Measurements from ENCODE around the gene SGSM2.
"Not testable (repeated sequence)": the region's sequence is repeated elsewhere in the genome, so short reads cannot be mapped to it uniquely, and the experiment has no call there.

SGSM2 gene

DNA sequence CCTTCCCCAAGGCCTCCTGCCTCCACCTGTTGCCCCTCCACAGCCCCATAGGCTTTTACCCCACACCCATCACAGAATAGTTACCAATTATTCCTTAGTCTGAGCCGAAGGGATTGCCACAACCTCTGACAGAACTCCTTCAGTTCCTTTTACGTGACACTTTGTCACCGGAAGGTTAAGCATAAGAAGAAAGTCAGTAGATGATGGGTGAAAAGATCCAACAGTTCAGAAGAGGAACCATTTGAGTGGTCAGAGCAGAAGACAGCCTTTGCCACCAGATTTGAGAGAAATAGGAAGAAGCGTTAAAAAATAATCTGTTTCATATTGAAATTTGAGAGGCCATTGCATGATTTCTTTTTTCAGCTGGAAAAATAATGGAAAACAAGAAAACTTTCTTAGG, 32.4 kb upstream of the SGSM2 start:
- H3K9ac ChIP-seq (ENCODE audit: low read depth in 1 of 2, low read length in 2 of 2): no peak overlapping the region
- no peaks in the 10 kb centered on the region for H3K27me3 ChIP-seq (ENCODE audit: control insufficient read depth in 2 of 2, insufficient read depth in 2 of 2, low read length in 2 of 2)
- H3K27ac ChIP-seq (ENCODE audit: low read depth in 2 of 2, low read length in 2 of 2): no peak overlapping the region
- peaks cover 3 to 4% of the 10 kb centered on the region in 2 donors for H3K36me3 ChIP-seq (ENCODE audit: control insufficient read depth in 2 of 2, insufficient read depth in 2 of 2, low read length in 2 of 2)
- H3K9me3 ChIP-seq (ENCODE audit: control insufficient read depth in 2 of 2, low read length in 2 of 2): no peaks in the 10 kb centered on the region
- no peak overlapping the region for H3K4me3 ChIP-seq (ENCODE audit: low read length in 2 of 2)
- H3K4me1 ChIP-seq (ENCODE audit: control insufficient read depth in 2 of 2, insufficient read depth in 2 of 2, low read length in 2 of 2): peaks cover 4 to 10% of the 10 kb centered on the region in 2 donors

DNA sequence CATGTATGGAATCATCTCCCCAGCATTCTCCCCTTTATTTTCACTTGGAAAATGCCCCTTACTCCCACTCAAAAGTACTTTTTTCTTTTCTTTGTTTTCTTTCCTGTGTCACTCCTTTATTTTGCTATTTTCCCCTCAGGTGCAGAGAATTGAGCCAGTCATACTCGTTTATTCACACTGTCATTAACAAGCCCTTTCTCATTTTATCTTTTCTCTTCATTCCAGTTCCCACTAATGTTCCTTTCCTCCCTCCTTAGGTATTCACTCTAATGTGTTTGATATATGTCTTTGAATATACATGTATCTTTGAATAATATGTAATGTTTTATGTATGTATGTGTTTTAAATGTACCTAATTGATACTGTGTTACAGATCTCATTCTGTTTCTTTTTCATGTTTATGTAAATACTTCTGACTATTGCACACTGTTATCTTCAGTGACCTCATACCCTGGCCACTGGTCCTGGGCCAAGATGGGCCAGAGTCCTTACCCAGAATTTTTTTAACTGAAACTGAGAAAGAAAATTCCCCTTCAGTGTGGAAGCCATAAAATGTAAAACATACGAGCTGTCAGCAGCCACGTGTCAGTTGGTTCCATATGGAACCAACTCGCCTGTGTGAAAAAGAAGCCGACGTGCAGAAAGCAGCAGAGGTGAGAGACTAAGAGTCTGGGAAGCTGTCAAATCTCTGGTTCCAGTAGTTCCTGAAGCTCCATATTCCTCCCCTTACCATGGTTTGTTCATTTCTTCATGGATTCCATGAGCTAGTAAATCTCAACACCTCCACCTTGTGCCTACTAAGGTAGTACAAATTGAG, 27.8 kb upstream of the SGSM2 start:
- no peak overlapping the region for H3K27ac ChIP-seq (ENCODE audit: low read depth in 2 of 2, low read length in 2 of 2)
- H3K36me3 ChIP-seq (ENCODE audit: control insufficient read depth in 2 of 2, insufficient read depth in 2 of 2, low read length in 2 of 2): no peaks in the 10 kb centered on the region
- no peak overlapping the region for H3K4me3 ChIP-seq (ENCODE audit: low read length in 2 of 2)
- no peak overlapping the region for H3K9ac ChIP-seq (ENCODE audit: low read depth in 1 of 2, low read length in 2 of 2)
- no peaks in the 10 kb centered on the region for H3K9me3 ChIP-seq (ENCODE audit: control insufficient read depth in 2 of 2, low read length in 2 of 2)
- H3K4me1 ChIP-seq (ENCODE audit: control insufficient read depth in 2 of 2, insufficient read depth in 2 of 2, low read length in 2 of 2): no peaks in the 10 kb centered on the region
- H3K27me3 ChIP-seq (ENCODE audit: control insufficient read depth in 2 of 2, insufficient read depth in 2 of 2, low read length in 2 of 2): no peaks in the 10 kb centered on the region

DNA sequence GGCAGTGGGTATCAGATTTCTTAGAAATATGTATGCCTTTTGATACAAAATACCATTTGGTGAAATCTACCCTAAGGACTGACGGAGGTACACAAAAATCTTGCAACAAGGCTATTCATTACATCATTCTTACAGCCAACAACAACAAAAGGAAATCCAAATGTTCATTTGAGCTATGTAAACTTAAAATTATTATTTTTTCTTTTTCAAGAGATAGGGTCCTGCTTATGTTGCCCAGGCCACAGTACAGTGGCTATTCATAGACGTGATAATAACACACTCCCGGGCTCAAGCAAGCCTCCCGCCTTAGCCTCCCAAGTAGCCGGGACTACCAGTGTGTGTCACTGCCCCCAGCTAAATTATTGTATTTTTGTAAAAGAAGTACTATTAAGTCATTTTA, 24.6 kb upstream of the SGSM2 start:
- no peak overlapping the region for H3K4me3 ChIP-seq (ENCODE audit: low read length in 2 of 2)
- H3K36me3 ChIP-seq (ENCODE audit: control insufficient read depth in 2 of 2, insufficient read depth in 2 of 2, low read length in 2 of 2): no peaks in the 10 kb centered on the region
- H3K27me3 ChIP-seq (ENCODE audit: control insufficient read depth in 2 of 2, insufficient read depth in 2 of 2, low read length in 2 of 2): no peaks in the 10 kb centered on the region
- H3K9ac ChIP-seq (ENCODE audit: low read depth in 1 of 2, low read length in 2 of 2): no peak overlapping the region
- H3K27ac ChIP-seq (ENCODE audit: low read depth in 2 of 2, low read length in 2 of 2): no peak overlapping the region
- no peaks in the 10 kb centered on the region for H3K4me1 ChIP-seq (ENCODE audit: control insufficient read depth in 2 of 2, insufficient read depth in 2 of 2, low read length in 2 of 2)
- no peaks in the 10 kb centered on the region for H3K9me3 ChIP-seq (ENCODE audit: control insufficient read depth in 2 of 2, low read length in 2 of 2)

DNA sequence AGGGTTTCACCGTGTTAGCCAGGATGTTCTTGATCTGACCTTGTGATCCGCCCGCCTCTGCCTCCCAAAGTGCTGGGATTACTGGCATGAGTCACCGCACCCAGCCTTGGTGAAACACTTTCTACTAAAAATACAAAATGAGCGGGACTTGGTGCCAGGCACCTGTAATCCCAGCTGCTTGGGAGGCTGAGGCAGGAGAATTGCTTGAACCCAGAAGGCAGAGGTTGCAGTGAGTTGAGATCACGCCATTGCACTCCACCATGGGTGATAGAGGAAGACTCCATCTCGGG, 20.4 kb upstream of the SGSM2 start:
- not testable (repeated sequence) for H3K9me3 ChIP-seq (ENCODE audit: control insufficient read depth in 2 of 2, low read length in 2 of 2); H3K27ac ChIP-seq (ENCODE audit: low read depth in 2 of 2, low read length in 2 of 2); H3K4me3 ChIP-seq (ENCODE audit: low read length in 2 of 2); H3K27me3 ChIP-seq (ENCODE audit: control insufficient read depth in 2 of 2, insufficient read depth in 2 of 2, low read length in 2 of 2); H3K9ac ChIP-seq (ENCODE audit: low read depth in 1 of 2, low read length in 2 of 2); H3K4me1 ChIP-seq (ENCODE audit: control insufficient read depth in 2 of 2, insufficient read depth in 2 of 2, low read length in 2 of 2)
- H3K36me3 ChIP-seq (ENCODE audit: control insufficient read depth in 2 of 2, insufficient read depth in 2 of 2, low read length in 2 of 2): peaks cover 6 to 11% of the 10 kb centered on the region in 2 donors

DNA sequence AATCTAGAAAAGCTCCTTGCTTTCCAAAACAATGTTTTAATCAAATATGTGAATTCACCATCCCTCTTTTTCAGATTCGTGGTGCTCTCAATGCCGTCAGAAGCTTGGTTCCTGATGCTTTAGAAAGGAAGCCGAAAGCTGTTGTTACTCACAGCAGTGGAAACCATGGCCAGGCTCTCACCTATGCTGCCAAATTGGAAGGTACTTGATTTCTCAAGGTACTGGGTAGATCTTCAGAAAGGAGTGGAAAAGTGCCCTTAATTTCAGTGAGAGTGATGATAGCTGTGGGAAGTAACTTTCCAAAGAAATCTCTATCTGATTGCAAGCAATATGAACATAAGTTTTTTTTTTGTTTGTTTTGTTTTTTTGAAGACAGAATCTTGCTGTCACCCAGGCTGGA, 19.5 kb upstream of the SGSM2 start:
- Histone ChIP-seq H3K9me3 (ENCODE audit: control insufficient read depth in 2 of 2, low read length in 2 of 2) (no peaks in the 10 kb centered on the region), H3K4me1 (ENCODE audit: control insufficient read depth in 2 of 2, insufficient read depth in 2 of 2, low read length in 2 of 2) (no peaks in the 10 kb centered on the region), H3K27me3 (ENCODE audit: control insufficient read depth in 2 of 2, insufficient read depth in 2 of 2, low read length in 2 of 2) (no peaks in the 10 kb centered on the region), H3K27ac (ENCODE audit: low read depth in 2 of 2, low read length in 2 of 2) (no peak overlapping the region), H3K9ac (ENCODE audit: low read depth in 1 of 2, low read length in 2 of 2) (no peak overlapping the region), H3K4me3 (ENCODE audit: low read length in 2 of 2) (no peak overlapping the region), H3K36me3 (ENCODE audit: control insufficient read depth in 2 of 2, insufficient read depth in 2 of 2, low read length in 2 of 2) (peaks cover 9 to 14% of the 10 kb centered on the region in 2 donors)

DNA sequence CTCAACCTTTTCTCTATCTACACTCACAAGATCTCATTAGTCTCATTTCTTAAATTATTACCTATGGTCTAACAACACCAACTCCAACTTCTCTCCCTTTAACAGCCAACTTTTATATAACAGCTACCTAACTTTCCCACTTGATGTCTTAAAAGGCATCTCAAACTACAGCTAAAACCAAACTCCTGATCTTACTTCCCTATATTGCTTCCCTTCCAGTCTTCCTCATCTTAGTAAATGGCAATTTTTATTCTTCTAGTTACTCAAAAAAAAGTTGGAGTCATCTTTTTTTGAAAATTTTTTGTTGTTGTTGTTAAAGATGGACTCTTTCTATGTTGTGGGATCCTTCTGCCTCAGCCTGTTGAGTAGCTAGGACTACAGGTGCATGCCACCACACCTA, 18.2 kb upstream of the SGSM2 start:
- Histone ChIP-seq H3K4me1 (ENCODE audit: control insufficient read depth in 2 of 2, insufficient read depth in 2 of 2, low read length in 2 of 2) (no peaks in the 10 kb centered on the region), H3K27me3 (ENCODE audit: control insufficient read depth in 2 of 2, insufficient read depth in 2 of 2, low read length in 2 of 2) (no peaks in the 10 kb centered on the region), H3K9me3 (ENCODE audit: control insufficient read depth in 2 of 2, low read length in 2 of 2) (no peaks in the 10 kb centered on the region), H3K9ac (ENCODE audit: low read depth in 1 of 2, low read length in 2 of 2) (no peak overlapping the region), H3K36me3 (ENCODE audit: control insufficient read depth in 2 of 2, insufficient read depth in 2 of 2, low read length in 2 of 2) (peaks cover 22 to 27% of the 10 kb centered on the region in 2 donors), H3K4me3 (ENCODE audit: low read length in 2 of 2) (no peak overlapping the region), H3K27ac (ENCODE audit: low read depth in 2 of 2, low read length in 2 of 2) (no peak overlapping the region)

DNA sequence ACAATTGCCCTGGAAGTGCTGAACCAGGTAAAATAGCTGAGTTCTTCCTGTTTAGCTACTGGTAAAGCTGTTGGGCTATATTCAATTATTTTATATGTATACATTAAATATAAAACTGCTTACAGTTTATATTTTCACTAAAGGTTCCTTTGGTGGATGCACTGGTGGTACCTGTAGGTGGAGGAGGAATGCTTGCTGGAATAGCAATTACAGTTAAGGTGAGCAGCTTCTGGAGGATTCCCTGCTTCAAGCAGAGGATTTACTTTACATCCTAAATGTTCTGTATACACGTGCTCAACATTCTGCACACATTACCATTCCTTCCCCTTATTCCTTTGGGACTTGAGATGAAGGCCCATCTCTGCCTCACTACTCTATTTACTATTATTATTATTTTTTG, 15.9 kb upstream of the SGSM2 start:
- H3K4me3 ChIP-seq (ENCODE audit: low read length in 2 of 2): no peak overlapping the region
- H3K9ac ChIP-seq (ENCODE audit: low read depth in 1 of 2, low read length in 2 of 2): no peak overlapping the region
- no peaks in the 10 kb centered on the region for H3K4me1 ChIP-seq (ENCODE audit: control insufficient read depth in 2 of 2, insufficient read depth in 2 of 2, low read length in 2 of 2)
- peaks cover 38 to 45% of the 10 kb centered on the region in 2 donors for H3K36me3 ChIP-seq (ENCODE audit: control insufficient read depth in 2 of 2, insufficient read depth in 2 of 2, low read length in 2 of 2)
- H3K9me3 ChIP-seq (ENCODE audit: control insufficient read depth in 2 of 2, low read length in 2 of 2): no peaks in the 10 kb centered on the region
- no peak overlapping the region for H3K27ac ChIP-seq (ENCODE audit: low read depth in 2 of 2, low read length in 2 of 2)
- H3K27me3 ChIP-seq (ENCODE audit: control insufficient read depth in 2 of 2, insufficient read depth in 2 of 2, low read length in 2 of 2): no peaks in the 10 kb centered on the region

DNA sequence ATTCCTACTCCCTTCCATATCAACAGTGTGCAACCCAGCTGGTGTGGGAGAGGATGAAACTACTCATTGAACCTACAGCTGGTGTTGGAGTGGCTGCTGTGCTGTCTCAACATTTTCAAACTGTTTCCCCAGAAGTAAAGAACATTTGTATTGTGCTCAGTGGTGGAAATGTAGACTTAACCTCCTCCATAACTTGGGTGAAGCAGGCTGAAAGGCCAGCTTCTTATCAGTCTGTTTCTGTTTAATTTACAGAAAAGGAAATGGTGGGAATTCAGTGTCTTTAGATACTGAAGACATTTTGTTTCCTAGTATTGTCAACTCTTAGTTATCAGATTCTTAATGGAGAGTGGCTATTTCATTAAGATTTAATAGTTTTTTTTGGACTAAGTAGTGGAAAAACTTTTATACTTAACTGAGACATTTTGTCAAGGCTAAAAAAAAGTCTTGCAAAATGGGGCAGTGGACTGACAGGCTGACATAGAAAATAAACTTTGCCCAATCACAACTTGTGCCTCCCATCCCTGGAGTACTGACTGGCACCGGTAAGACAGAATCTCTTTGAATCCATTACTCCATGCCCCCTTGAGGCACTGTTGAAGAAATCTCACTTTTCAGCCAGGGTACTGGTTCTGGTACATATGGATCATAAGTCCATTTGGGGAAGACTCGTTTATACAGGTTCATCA, 13.5 kb upstream of the SGSM2 start:
- Histone ChIP-seq H3K27ac (ENCODE audit: low read depth in 2 of 2, low read length in 2 of 2) (no peak overlapping the region), H3K4me3 (ENCODE audit: low read length in 2 of 2) (no peak overlapping the region), H3K9me3 (ENCODE audit: control insufficient read depth in 2 of 2, low read length in 2 of 2) (no peaks in the 10 kb centered on the region), H3K27me3 (ENCODE audit: control insufficient read depth in 2 of 2, insufficient read depth in 2 of 2, low read length in 2 of 2) (no peaks in the 10 kb centered on the region), H3K9ac (ENCODE audit: low read depth in 1 of 2, low read length in 2 of 2) (no peak overlapping the region), H3K36me3 (ENCODE audit: control insufficient read depth in 2 of 2, insufficient read depth in 2 of 2, low read length in 2 of 2) (peaks cover 43 to 48% of the 10 kb centered on the region in 2 donors), H3K4me1 (ENCODE audit: control insufficient read depth in 2 of 2, insufficient read depth in 2 of 2, low read length in 2 of 2) (no peaks in the 10 kb centered on the region)

DNA sequence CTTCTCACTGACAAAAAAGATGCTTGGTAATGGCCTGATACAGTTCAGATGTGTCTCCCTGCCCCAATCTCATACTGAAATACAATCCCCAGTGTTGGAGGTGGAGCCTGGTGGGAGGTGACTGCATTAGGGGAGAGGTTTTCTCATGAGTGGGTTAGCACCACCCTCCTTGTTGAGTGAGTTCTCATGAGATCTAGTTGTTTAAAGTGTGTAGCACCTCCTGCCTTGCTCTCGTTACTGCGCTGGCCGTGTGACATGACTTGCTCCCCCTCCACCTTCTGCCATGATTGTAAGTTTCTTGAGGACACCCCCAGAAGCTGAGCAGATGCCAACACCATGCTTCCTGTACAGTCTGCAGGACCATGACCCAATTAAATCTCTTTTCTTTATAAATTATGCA, 6.0 kb upstream of the SGSM2 start:
- no peaks in the 10 kb centered on the region for H3K27me3 ChIP-seq (ENCODE audit: control insufficient read depth in 2 of 2, insufficient read depth in 2 of 2, low read length in 2 of 2)
- no peak overlapping the region for H3K9ac ChIP-seq (ENCODE audit: low read depth in 1 of 2, low read length in 2 of 2)
- no peak overlapping the region for H3K4me3 ChIP-seq (ENCODE audit: low read length in 2 of 2)
- no peak overlapping the region for H3K27ac ChIP-seq (ENCODE audit: low read depth in 2 of 2, low read length in 2 of 2)
- H3K9me3 ChIP-seq (ENCODE audit: control insufficient read depth in 2 of 2, low read length in 2 of 2): no peaks in the 10 kb centered on the region
- H3K4me1 ChIP-seq (ENCODE audit: control insufficient read depth in 2 of 2, insufficient read depth in 2 of 2, low read length in 2 of 2): peaks cover 7 to 9% of the 10 kb centered on the region in 2 donors
- H3K36me3 ChIP-seq (ENCODE audit: control insufficient read depth in 2 of 2, insufficient read depth in 2 of 2, low read length in 2 of 2): peaks cover 58 to 61% of the 10 kb centered on the region in 2 donors

DNA sequence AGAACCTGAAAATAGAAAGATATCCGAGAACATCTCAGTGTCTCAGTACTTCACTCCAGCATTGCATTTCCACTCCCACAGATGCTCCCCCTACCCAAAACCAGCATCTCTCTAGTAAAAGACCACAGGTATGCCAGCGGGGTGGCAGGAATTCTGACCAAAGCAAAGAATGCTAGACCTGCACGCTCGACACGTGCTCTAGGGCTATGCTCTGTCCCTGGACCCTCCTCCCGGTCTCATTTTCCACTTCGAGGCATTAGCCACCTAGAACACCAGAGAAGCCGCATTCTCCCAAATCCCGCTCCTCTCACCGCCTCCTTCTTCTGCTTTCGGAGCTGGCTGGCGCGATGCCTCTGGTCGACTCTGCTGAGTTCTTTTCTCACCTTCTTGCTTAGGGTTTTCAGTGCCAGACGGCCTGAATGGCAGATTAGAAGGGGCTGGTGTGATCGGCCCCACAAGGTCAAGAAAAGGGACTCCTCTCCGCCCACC, 1.5 kb upstream of the SGSM2 start:
- peaks cover 7 to 9% of the 10 kb centered on the region in 2 donors for H3K4me1 ChIP-seq (ENCODE audit: control insufficient read depth in 2 of 2, insufficient read depth in 2 of 2, low read length in 2 of 2)
- no peaks in the 10 kb centered on the region for H3K9me3 ChIP-seq (ENCODE audit: control insufficient read depth in 2 of 2, low read length in 2 of 2)
- peak overlapping the region; percentile 73 to 88 for H3K9ac ChIP-seq (ENCODE audit: low read depth in 1 of 2, low read length in 2 of 2)
- H3K4me3 ChIP-seq (ENCODE audit: low read length in 2 of 2): peak overlapping the region; percentile 90 to 98
- peaks cover 32 to 43% of the 10 kb centered on the region in 2 donors for H3K36me3 ChIP-seq (ENCODE audit: control insufficient read depth in 2 of 2, insufficient read depth in 2 of 2, low read length in 2 of 2)
- H3K27me3 ChIP-seq (ENCODE audit: control insufficient read depth in 2 of 2, insufficient read depth in 2 of 2, low read length in 2 of 2): no peaks in the 10 kb centered on the region
- H3K27ac ChIP-seq (ENCODE audit: low read depth in 2 of 2, low read length in 2 of 2): peak overlapping the region in 1 of 2 donors; percentile 87

Data from mucosa of rectum (tissue), 2 donors.